Nephron (organoid): ENCODE measurements around the gene KDM8.
A peak's percentile ranks its signal among the peaks of the same experiment; 100 is the strongest.

ENCODE experiments used
- H3K27ac Mint-ChIP-seq, 3 experiments: 2 replicates each; pipeline ENCODE4 v1.8.0; 2020; ENCODE audit warnings: mixed read lengths in 3 of 3, mild to moderate bottlenecking in 2 of 3, moderate library complexity in 1 of 3
- H3K27me3 Mint-ChIP-seq: 2 replicates; pipeline ENCODE4 v1.8.0; 2021; ENCODE audit warnings: low read depth, mild to moderate bottlenecking, moderate library complexity, mixed read lengths
- H3K36me3 Mint-ChIP-seq: 2 replicates; pipeline ENCODE4 v1.8.0; 2020; ENCODE audit warnings: low read depth, mixed read lengths
- H3K4me1 Mint-ChIP-seq: 2 replicates; pipeline ENCODE4 v1.8.0; 2020; ENCODE audit warnings: mixed read lengths
- H3K4me3 Mint-ChIP-seq, 3 experiments: 2 replicates each; pipeline ENCODE4 v1.8.0; 2020; ENCODE audit warnings: mild to moderate bottlenecking in 3 of 3, mixed read lengths in 3 of 3, moderate library complexity in 2 of 3
- H3K9me3 Mint-ChIP-seq: 2 replicates; pipeline ENCODE4 v1.8.0; 2020; ENCODE audit warnings: mixed read lengths
- CTCF ChIP-seq, 3 experiments: fragments of 200-600 bp; sonication (generic); IDR thresholded peaks; one replicate each; pipeline ENCODE4 v1.5.0; 2021; ENCODE audit warnings: antibody characterized with exemption in 3 of 3; ENCODE audit not compliant: unreplicated experiment in 3 of 3

KDM8 gene

GRCh38 chr16:27214084-27214961 lies 11.0 kb downstream of the KDM8 start:
- peaks cover 11% of the 10 kb centered on the region for H3K4me1 Mint-ChIP-seq
- H3K4me3 Mint-ChIP-seq: no peak overlapping the region
- peaks cover 19% of the 10 kb centered on the region for H3K36me3 Mint-ChIP-seq
- TF ChIP-seq CTCF (IDR thresholded peaks at IDR 0.05; ENCODE audit: unreplicated experiment in 3 of 3): no peak
- no peaks in the 10 kb centered on the region for H3K27me3 Mint-ChIP-seq
- no peaks in the 10 kb centered on the region for H3K9me3 Mint-ChIP-seq
- peak overlapping the region in 1 of 3 experiments; percentile 42 for H3K27ac Mint-ChIP-seq

DNA sequence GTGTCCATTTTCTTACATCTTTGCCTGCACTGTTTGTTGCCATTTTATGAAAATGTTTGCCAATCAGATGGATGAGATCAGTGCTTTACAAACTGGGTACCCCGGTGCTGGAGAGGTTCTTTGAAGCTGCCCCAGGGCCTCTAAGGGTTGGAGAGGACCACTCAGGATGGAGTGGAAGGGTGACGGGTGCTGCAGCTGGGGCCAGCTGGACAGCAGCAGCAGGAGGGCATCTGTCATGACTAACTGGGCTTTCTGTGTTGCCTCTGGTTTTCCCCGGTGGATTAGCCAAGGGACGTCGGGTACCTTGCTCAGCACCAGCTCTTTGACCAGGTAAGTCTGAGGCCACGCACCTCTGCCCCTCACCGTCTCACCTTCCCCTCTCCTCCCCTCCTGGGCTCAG lies 12.3 kb downstream of the KDM8 start:
- H3K9me3 Mint-ChIP-seq: no peaks in the 10 kb centered on the region
- no peak for TF ChIP-seq CTCF (IDR thresholded peaks at IDR 0.05; ENCODE audit: unreplicated experiment in 3 of 3)
- no peaks in the 10 kb centered on the region for H3K27me3 Mint-ChIP-seq
- no peak overlapping the region for H3K4me3 Mint-ChIP-seq
- no peak overlapping the region for H3K27ac Mint-ChIP-seq
- H3K4me1 Mint-ChIP-seq: peaks cover 11% of the 10 kb centered on the region
- H3K36me3 Mint-ChIP-seq: peaks cover 19% of the 10 kb centered on the region

- no peak overlapping the region for H3K27ac Mint-ChIP-seq
- H3K36me3 Mint-ChIP-seq: peaks cover 19% of the 10 kb centered on the region
- no peak overlapping the region for H3K4me3 Mint-ChIP-seq
- H3K27me3 Mint-ChIP-seq: no peaks in the 10 kb centered on the region
- TF ChIP-seq CTCF (IDR thresholded peaks at IDR 0.05; ENCODE audit: unreplicated experiment in 3 of 3): no peak
- peaks cover 11% of the 10 kb centered on the region for H3K4me1 Mint-ChIP-seq
- H3K9me3 Mint-ChIP-seq: no peaks in the 10 kb centered on the region
Observed at GRCh38 chr16:27216297-27216885, 13.1 kb downstream of the KDM8 start.

GRCh38 chr16:27217256-27217655 lies 13.9 kb downstream of the KDM8 start:
- peak overlapping the region in 1 of 3 experiments; percentile 17 for H3K4me3 Mint-ChIP-seq

GRCh38 chr16:27218756-27219155 lies 15.4 kb downstream of the KDM8 start:
- no peak for TF ChIP-seq CTCF (IDR thresholded peaks at IDR 0.05; ENCODE audit: unreplicated experiment in 3 of 3)
- Mint-ChIP-seq H3K9me3 (no peaks in the 10 kb centered on the region), H3K27ac (peak overlapping the region in 2 of 3 experiments; percentile 59 to 61), H3K4me1 (peaks cover 23% of the 10 kb centered on the region), H3K36me3 (peaks cover 15% of the 10 kb centered on the region), H3K27me3 (no peaks in the 10 kb centered on the region), H3K4me3 (no peak overlapping the region)

More at GRCh38 chr16:27217256-27217655, 13.9 kb downstream of the KDM8 start:
- no peak for TF ChIP-seq CTCF (IDR thresholded peaks at IDR 0.05; ENCODE audit: unreplicated experiment in 3 of 3)
- H3K27me3 Mint-ChIP-seq: no peaks in the 10 kb centered on the region
- peak overlapping the region in 2 of 3 experiments; percentile 34 to 45 for H3K27ac Mint-ChIP-seq
- H3K36me3 Mint-ChIP-seq: peaks cover 19% of the 10 kb centered on the region
- peaks cover 16% of the 10 kb centered on the region for H3K4me1 Mint-ChIP-seq
- H3K9me3 Mint-ChIP-seq: no peaks in the 10 kb centered on the region
